ENCODE measurements around the gene CCDC32.
A peak's percentile ranks its signal among the peaks of the same experiment; 100 is the strongest.
"Not testable (repeated sequence)": the region's sequence is repeated elsewhere in the genome, so short reads cannot be mapped to it uniquely, and the experiment has no call there.

Gene CCDC32, protein sequence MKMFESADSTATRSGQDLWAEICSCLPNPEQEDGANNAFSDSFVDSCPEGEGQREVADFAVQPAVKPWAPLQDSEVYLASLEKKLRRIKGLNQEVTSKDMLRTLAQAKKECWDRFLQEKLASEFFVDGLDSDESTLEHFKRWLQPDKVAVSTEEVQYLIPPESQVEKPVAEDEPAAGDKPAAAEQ

DNA sequence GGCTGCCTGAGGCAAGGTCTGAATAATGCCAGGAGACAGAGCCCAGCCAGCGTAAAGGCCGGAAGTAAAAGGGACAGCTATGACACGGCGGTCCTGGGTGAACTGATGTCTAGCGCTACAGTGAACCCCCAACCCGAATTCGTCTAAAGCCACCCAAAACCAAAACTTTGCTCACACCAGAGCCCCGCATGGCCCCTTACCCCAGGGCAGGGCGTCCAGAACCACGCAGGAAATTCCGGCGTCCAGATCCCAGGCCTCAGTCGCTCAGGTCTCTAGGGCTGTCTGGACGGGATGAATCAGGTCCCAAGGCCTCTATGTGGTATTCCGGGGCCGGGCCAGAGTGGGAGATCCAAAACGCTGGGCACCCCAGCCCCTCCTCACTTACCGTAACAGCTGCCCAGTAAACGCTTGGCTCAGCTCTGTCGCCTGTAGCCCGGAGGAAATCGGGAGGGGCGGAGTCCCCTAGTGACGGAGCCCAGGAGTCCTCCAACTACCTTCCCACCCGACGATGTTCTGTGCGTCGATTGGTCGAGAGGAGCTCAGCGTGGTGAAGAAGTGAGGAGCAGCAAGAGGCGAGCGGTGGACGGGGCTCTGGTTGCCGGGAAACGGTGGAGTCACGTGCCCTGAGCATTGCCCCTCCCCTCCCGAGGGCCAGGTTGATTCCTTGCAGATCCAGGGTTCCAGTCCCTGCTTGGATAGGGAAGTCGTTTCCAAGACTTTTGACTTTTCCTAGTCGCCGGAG, at the start of gene CCDC32:
Gene CCDC32 (minus strand): TSS at position 452 of the 742 bp plus-strand sequence. CDS start 2,027 bp downstream, outside the sequence.
- peak; percentile 87 for DNase-seq

DNA sequence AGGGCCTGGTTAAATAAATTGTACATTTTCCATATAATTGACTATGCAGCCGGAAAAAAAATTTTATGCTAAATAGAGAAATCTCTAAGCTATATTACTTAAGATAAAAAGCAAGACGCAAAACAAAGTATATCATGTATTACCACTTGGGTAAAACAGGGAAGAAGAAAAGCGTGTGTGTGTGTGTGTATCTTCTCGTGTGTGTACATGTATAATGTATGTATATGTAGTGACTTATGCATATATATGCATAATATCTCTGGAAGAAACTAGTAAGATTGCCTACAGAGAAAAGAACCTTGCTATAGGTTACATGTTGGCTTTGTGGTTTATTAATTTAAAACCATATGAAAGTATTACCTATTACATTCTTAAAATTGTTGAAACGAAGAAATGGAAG, 48.2 kb upstream of the CCDC32 start:
- no peak for DNase-seq

DNA sequence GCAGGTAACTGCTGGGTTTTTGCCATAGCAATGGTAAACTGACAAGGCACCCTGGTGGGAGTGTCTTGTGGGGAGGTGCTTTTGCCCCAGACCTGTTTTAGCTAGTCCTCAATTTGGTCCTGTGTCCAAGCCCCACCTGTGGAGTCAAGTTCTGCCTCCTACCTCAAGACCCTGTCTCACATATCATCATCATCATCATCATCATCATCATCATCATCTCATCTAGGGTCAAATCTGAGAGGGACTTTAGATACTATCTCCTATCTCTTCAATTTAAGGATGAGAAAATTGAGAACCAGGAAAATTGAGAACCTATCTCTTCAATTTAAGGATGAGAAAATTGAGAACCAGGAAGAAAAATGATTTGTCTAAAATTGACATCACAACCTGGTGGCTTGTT, 39.1 kb upstream of the CCDC32 start:
- DNase-seq: no peak

DNA sequence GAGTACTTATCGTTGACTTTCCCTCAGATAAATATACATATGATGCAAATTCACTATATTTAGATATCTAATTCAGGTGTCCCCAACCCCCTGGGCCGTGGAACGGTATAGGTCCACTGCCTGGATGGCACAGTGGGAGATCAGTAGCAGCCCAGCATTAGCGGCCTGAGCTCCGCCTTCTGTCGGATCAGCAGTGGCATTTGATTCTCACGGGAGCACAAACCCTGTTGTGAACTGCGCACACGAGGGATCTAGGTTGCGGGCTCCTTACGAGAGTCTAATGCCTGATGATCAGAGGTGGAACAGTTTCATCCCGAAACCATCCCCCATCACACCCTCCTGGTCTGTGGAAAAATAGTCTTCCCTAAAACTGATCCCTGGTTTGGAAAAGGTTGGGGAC, 36.1 kb upstream of the CCDC32 start:
- no peak for DNase-seq

DNA sequence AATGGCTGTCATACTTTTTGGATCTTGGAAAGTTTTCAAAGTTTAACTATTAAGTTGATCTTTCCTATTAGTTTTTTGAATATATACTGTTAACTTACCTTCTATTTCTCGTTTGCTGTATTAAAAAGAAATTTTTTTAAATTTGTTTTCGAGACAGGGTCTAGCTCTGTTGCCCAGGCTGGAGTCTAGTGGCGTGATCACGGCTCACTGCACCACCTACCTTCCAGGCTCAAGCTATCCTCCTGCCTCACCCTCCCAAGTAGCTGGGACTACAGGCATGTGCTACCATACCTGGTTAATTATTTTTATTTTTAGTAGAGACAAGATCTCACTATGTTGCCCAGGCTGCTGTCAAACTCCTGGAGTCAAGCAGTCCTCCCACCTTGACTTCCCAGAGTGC, 33.8 kb upstream of the CCDC32 start:
- no peak for DNase-seq

DNA sequence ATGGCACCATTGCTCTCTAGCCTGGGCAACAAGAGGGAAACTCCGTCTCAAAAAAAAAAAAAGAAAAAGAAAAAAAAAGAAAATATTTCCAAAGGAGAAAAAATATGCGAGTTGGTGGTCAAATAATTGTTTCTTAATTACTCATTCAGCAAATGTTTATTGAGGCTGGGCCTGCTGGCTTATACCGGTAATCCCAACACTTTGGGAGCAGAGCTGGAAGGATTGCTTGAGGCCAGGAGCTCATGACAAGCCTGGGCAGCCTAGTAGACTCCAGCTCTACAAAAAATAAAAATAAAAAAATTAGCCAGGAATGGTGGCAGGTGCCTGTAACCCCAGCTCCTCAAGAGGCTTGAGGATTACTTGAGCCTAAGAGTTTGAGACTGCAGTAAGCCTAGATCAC, 33.3 kb upstream of the CCDC32 start:
- DNase-seq: no peak

DNA sequence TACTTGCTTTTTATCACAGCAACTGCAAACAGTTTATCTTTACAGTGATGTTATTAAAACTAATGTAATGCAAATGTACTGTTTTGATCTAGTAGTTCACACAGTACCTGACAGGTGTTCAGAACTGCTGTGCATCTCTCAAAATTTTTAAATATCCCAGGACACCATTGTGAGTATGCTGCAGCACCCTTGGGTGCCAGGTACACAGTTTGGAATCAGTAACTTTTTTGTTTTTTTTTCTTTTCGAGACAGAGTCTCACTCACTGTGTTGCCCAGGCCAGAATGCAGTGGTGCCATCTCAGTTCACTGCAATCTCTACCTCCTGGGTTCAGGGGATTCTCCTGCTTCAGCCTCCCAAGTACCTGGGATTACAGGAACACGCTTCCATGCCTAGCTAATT, 32.2 kb upstream of the CCDC32 start:
- DNase-seq: no peak

DNA sequence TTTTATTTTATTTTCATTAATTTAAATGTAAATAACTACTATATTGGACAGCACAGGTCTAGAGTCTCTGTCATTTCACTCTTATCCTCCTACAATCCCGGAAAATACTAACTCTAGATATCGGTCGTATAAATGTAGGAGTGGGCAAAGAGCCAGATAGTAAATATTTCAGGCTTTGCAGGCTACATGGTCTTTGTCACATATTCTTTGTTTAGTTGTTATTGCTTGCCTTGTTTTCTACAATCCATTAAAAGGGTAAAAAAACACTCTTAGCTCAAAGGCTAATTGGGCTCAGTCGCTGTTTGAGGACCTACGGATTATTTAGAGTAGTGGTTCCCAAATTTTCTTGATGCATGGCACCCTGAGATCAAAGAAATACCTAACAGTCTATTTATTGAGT, 30.9 kb upstream of the CCDC32 start:
- no peak for DNase-seq

DNA sequence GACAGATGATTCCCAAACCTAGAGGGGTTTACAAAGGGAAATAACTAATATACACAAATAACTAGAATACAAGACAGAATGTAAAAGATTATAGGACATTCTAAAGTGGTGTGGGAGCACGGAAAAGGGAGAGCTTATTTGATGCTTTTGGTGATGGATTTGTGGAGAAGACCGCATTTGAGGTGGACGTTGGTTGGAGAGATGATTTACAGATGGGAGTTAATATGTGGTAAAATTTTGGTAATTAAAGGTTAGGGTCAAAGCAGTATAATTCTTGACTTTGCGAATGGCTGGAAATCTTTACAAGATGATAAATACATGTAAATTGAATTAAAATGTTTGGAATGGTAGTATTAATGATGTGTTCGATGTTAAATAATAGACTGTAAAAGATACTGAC, 30.4 kb upstream of the CCDC32 start:
- no peak for DNase-seq

DNA sequence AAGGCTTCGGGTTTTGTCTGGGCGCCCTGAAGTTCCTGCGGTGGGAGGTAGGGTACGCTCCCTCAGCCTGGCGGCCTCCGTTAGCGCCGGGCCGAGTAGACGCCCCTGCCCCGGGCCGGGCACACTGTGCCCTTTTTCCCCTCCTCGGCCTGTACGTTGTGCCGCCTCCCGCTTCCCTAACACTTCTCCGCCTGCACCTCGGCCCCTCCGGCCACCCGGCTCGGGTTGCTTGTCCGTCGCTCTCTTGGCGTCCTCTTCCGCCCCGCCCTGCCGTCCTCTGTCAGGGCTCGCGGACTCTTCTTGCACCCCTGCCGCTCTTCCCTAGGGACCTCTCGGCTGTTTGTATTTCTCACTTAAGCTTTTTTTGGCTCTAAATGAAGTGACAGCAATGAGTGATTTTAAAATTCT, 29.6 kb upstream of the CCDC32 start:
- DNase-seq: no peak

DNA sequence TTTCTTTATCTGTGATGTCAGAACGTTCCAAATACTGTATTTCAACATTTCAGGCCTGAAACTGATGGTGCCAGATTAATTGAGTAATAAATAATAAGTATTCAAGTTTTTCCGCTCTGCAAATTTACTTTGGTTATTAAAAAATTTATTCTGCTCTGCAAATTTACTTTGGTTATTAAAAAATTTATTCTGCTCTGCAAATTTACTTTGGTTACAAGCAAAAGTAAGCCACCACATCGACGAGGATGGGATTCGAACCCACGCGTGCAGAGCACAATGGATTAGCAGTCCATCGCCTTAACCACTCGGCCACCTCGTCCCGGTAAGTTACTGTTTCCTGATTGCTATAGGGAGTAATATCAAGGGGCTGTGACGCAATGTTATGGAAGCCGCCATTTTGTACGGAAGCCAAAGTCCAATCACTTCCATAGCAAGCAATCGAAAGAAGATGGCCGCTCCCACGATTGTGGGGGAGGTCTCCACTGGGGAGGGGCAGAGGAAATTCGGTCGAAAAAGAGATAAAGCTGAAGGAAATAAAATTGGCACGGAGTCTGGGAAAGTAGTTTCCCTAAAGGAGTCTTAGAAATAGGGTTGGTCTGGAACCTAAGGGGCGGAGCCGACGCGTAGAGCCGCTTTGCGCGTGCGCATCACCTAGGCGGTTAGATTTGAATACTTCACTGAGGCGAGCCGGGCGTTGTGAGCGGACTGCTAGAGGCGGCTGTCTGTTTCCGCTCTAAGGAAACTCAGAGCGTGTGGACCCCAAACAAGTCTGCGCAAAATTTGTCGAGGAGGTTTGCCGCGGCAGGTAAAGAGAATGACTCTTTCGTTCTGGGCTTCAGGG, 29.0 kb upstream of the CCDC32 start, which contains the start of gene KNL1:
Gene KNL1 (plus strand): TSS at position 662 of the 841 bp plus-strand sequence. CDS start 8,683 bp downstream, outside the sequence.
- DNase-seq: peak; percentile 86

DNA sequence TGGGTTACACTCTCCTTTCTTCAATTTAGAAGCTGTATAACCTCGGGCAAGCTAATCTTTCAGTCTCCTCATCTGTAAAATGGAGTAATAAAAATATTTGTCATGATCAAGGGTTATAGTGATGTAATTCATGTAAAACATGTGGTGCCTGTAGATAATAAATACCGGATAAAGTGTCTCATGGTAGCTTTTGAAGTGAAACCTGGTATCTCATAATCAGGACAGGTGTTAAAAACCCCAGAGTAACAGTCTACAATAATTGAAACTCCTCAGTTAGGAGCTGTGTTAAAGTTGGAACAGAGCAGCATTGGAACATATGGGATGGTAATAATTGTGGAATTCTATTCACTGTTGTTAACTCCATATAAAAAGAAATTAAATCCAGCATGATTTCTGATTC, 28.3 kb upstream of the CCDC32 start:
- DNase-seq: no peak

DNA sequence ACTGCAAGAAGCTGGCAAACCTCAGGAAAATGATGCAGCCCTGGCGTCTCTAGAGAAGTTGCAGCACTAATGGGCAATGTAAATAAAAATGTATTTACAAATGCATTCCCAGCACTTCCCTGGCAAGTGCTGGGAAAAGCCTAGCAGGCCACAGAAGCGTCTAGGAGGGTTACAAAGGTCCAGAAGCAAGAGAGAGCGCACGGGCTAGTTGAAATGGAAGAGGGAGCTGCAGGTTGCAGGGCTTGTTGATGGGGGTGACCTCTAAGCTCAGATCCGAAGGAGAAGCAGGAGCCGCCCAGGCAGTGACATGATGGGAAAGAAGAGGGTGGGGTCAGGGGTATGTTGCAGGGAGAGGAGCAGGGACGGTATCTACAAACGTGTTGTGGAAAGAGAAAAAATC, 26.5 kb upstream of the CCDC32 start:
- DNase-seq: no peak

DNA sequence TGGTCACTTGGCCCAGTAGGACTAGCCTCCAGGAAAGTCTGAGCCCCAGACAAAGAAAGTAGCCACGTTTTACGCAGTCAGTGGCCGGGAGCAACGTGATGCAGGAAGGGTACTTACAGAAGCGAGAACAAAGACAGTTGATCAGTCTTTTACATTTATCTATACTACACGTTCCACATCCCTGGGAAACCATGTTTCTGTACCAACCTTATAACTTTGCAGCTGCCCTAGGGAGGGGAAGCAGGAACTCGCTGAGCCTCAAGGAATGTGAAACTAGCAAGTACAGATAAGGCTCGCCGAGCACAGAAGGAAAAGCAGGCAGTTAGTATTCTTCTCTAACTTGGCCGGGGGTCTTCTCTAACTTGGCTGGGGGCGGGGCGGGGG, 25.8 kb upstream of the CCDC32 start:
- no peak for DNase-seq

DNA sequence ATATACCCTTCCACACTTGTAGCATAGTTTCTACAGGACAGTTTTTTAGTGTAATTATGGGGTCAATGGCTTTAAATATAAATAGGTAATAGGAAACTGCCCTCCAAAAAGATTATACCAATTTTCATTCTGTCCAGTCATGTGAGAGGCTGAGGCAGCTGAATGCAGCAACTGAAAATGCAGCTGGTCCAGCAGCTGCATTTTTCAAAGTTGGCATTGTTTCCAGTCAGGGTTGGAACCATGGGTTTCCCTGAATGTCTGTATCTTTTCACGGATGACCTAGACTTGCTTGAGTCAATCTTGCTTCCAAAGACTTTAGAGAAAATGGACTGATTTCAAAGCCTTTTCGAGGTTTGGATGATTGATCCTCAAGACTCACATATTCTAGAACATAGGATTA, 19.3 kb upstream of the CCDC32 start:
- DNase-seq: no peak

DNA sequence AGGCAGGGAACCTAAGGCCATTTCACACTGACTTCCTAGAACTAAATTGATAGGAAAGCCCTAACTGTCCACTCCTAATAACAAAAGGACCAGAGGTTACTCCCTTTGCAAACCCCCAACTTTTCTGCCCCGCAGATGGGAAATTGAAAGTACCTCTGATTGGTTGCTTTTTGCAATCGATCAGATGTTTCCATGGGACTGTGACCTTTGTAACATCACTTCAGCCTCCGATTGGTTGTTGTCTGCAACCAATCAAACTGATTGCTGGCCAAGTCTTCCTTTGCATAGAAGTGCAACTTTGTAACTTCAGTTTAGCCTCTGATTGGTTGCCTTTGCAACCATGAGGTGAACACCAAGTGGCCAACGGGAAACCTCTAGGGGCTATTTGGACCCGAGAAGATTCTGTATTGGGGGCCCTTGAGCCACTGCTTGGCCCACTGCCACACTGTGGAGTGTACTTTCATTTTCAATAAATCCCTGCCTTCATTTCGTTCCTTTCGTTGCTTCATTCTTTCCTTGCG, 17.9 kb upstream of the CCDC32 start:
- DNase-seq: no peak

DNA sequence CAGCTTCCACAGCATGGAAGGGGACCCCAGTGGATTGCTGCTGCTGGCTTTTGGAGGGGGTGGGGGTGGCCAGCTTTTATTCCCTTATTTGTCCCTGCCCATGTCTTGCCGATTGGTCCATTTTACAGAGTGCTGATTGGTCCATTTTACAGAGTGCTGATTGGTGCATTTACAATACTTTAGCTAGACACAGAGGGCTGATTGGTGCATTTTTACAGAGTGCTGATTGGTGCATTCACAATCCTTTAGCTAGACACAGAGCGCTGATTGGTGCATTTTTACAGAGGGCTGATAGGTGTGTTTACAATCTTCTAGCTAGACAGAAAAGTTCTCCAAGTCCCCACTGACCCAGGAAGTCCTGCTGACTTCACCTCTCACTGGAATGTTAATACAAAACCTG, 17.0 kb upstream of the CCDC32 start:
- DNase-seq: not testable (repeated sequence)

DNA sequence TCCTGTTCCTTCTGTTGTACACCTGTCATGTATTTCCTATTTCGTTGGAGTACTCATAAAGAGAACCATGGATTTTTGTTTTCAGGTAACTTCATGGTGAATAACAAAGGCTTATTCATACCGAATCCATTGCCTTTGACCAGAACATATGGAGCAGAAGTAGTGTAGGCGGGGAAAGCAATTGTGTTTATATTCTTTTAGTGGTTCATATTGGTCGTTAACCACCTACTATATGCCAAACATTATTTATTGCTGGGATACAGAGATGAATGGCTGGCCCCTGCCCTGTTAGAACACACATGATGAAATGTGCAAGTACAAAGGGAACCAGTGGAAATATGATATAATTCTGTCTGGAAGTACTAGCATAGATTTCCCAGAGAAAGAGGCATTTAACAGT, 14.1 kb upstream of the CCDC32 start:
- DNase-seq: no peak

DNA sequence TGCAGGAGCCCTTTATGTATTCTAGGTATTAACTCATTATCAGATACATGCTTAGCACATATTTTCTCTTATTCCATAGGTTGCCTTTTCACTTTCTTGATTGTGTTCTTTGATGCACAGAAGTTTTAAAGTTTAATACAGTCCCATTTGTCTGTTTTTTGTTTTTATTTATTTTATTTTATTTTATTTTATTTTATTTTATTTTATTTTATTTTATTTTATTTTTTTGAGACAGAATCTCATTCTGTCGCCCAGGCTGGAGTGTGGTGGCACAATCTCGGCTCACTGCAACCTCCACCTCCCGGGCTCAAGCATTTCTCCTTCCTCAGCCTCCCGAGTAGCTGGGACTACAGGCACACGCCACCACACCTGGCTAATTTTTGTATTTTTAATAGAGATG, 12.1 kb upstream of the CCDC32 start:
- not testable (repeated sequence) for DNase-seq

DNA sequence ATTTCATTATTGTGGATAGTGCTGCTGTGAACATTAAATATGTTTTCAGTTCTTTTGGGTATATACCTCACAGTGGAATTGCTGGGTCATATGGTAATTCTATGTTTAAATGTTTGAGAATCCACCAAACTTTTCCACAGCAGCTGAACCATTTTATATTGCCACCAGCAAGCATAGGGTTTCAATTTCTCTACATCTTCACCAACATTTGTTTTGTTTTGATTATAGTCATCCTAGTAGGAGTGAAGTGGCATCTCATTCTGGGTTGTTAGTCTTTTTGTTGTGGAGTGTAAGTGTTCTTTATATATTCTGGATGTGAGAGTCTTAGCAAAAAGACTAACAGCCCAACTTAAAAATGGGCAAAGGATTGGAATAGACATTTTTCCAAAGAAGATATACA, 10.3 kb upstream of the CCDC32 start:
- no peak for DNase-seq

DNA sequence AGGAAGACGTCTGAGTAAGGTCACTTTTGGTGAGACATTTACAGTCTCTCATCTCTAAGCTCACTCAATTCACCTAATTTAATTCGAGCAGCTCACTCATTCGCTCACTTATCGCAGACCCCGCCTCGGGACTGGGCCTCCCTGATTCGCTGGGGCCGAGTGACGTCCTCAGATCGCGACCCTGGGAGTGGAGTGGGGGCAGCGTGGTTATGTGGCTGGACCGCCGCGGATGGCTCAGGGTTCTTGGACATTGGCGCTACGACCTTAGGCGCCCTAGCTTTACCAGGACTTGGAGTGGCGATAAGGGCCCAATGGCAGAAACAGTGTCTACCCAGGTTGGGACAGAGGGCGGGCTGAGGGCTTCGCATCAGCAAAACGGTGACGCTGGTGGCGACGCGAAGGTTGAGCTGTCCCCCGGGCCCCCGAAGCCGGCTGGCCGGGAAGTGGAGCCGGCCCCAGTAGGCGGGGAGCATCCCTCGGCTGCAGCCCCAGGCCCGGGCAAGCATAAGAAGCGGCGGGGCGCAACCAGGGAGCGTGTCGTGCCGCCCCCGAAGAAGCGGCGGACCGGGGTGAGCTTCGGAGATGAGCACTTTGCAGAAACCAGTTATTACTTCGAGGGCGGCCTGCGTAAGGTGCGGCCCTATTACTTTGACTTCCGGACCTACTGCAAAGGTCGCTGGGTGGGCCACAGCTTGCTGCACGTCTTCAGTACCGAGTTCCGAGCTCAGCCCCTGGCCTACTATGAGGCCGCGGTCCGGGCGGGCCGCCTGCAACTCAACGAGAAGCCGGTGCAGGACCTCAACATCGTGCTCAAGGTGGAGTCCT, 4.5 kb upstream of the CCDC32 start, which contains the start of gene RPUSD2:
Gene RPUSD2 (plus strand): TSS at position 171 of the 825 bp plus-strand sequence. CDS start 39 bp downstream, at position 210.
- peak; percentile 90 for DNase-seq

DNA sequence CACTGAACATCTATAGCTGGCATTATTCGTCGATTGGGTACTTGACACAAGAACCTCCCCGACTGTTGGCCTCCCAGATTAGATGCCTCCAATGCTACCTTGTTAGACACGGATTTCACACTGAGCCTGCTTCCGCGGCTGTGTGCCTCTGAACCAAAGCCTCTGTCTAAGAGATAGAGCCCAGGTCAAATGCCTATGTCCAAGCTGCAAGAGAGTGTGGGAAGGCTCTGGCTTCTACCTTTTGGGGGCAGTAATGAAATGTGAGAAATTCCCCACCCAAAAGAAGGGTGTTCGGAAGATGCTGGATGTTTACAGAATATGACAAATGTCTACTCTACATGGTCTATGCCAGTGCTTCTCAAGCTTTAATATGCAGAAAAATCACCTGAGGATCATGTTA, 2.3 kb upstream of the CCDC32 start:
- DNase-seq: no peak

Data from activated T-cell treated with anti-CD3 and anti-CD28 coated beads, Interleukin-2, amount 50 U/mL, for 1 hour (primary cell).